HG03469 (cell line): ENCODE data around the gene ATP9A.
A peak's percentile ranks its signal among the peaks of the same experiment; 100 is the strongest.
"Not testable (repeated sequence)": the region's sequence is repeated elsewhere in the genome, so short reads cannot be mapped to it uniquely, and the experiment has no call there.

ENCODE experiments used
- ATAC-seq: cut with Tn5 transposase; IDR thresholded peaks from one replicate; pipeline ENCODE4 v1.9.1; 2021; ENCODE audit warnings: mild to moderate bottlenecking, moderate library complexity, moderate number of reproducible peaks; ENCODE audit not compliant: unreplicated experiment

ATP9A gene

GRCh38 chr20:51757226-51757625 is 11.0 kb downstream of the ATP9A start:
- ATAC-seq: no peak

DNA sequence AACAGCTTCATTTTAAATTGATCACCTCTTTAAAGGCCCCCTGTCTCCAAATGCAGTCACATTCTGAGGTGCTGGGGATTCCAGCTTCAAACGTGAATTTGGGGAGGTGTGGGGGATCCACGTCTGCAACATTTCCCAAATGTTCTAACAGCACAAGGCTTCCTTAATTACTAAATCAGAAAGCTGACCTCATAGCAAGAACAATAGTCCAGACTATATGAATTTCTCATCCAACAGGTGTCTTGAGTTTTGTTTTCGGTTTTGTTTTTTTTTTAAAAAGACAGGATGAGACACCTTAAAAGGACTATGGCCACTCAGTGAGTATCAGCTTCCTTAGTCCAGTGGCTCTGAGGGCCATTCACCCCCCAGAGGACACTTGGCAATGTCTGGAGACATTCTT is 11.5 kb downstream of the ATP9A start:
- ATAC-seq: no peak

- ATAC-seq: not testable (repeated sequence)
Observed at GRCh38 chr20:51753220-51753619, 15.0 kb downstream of the ATP9A start.

DNA sequence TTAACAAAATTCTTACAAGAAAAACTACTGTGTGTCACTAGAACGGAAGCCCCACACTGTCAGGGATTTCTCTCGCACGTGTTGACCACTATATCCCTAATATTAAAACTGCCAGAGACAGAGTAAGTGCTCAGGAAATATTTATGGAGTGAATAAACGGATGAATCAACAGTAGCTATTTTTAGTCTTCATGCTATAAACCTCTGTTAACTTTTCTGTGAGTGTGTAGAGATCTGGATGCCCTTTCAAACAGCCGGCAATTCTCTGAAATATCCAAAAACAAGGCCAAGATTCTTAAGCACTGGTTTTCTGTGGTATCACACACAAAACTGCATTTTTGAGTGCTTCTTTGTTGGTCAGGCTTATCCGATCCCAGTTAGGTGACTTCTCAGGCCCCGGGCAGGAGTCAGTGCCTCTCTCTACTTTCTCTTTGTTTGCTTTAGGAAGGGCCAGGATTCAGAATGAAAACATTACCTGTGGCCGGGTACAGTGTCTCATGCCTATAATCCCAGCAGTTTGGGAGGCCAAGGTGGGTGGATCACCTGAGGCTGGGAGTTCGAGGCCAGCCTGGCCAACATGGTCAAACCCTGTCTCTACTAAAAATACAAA is 15.7 kb downstream of the ATP9A start:
- ATAC-seq: no peak

GRCh38 chr20:51750770-51751388 is 17.3 kb downstream of the ATP9A start:
- ATAC-seq: no peak

- ATAC-seq: peak; percentile 58
Observed at GRCh38 chr20:51750037-51750769, 18.0 kb downstream of the ATP9A start.

DNA sequence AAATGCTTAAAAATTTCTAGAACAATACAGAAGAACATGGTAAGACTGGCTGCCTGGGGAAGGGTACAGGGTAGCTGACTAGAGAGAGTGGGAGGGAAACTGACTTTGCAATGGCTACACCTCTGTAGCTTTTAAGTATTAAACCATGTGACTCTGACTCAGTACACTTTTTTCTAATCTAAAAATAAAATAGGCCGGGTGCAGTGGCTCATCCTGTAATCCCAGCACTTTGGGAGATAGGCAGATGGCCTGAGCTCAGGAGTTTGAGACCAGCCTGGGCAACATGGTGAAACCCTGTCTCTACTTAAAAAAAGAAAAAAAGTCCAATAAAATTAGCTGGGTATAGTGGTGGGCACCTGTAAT is 18.5 kb downstream of the ATP9A start:
- ATAC-seq: no peak

- no peak for ATAC-seq
Observed at GRCh38 chr20:51747182-51747911, 20.8 kb downstream of the ATP9A start.

- no peak for ATAC-seq
Observed at GRCh38 chr20:51745804-51746203, 22.4 kb downstream of the ATP9A start.

GRCh38 chr20:51740838-51741237 is 27.4 kb downstream of the ATP9A start:
- ATAC-seq: no peak

GRCh38 chr20:51740308-51740707 is 27.9 kb downstream of the ATP9A start:
- ATAC-seq: not testable (repeated sequence)

DNA sequence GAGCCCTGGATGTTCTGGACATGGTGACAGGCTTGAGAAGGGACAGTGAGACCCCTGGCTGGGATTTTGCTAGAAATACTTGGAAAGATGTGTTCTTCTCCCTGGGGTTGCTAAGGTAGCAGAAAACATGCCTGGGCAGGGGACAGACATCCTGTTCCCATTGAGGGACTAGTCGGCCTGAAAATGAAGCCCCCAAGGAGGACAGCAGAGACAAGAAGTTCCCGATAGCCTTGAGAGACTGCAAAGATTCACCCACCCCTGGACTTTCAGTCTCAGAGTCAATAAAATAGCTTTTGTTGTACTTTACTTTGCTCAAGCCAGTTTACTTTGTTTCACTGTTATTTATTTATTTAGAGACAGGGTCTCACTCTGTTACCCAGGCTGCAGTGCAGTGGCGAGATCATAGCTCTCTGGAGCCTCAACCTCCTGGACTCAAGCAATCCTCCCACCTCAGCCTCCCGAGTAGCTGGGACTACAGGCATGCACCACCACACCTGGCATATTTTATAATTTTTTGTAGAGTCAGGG is 28.4 kb downstream of the ATP9A start:
- no peak for ATAC-seq

- ATAC-seq: no peak
Observed at GRCh38 chr20:51738877-51739447, 29.2 kb downstream of the ATP9A start.

GRCh38 chr20:51738261-51738660 is 29.9 kb downstream of the ATP9A start:
- not testable (repeated sequence) for ATAC-seq

DNA sequence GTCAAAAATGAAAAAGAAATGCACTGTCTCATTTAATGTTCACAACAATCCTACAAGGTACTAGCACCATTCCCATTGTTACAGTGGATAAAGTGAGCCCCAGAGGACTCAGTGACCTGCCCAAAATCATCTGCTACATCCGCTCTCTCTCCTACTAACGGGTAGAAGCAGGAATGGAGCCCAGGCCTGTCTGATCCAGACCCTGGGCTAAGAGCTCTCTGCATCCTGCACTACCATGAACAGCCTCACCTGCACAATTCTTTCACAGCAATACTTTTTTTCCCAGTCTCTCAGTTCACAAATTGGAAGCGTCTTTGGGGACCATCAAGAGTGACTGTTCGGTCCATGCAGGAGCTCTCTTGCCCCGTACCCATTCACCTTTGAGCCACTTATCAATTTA is 31.2 kb downstream of the ATP9A start:
- ATAC-seq: no peak

- no peak for ATAC-seq
Observed at GRCh38 chr20:51735728-51736600, 32.2 kb downstream of the ATP9A start.

DNA sequence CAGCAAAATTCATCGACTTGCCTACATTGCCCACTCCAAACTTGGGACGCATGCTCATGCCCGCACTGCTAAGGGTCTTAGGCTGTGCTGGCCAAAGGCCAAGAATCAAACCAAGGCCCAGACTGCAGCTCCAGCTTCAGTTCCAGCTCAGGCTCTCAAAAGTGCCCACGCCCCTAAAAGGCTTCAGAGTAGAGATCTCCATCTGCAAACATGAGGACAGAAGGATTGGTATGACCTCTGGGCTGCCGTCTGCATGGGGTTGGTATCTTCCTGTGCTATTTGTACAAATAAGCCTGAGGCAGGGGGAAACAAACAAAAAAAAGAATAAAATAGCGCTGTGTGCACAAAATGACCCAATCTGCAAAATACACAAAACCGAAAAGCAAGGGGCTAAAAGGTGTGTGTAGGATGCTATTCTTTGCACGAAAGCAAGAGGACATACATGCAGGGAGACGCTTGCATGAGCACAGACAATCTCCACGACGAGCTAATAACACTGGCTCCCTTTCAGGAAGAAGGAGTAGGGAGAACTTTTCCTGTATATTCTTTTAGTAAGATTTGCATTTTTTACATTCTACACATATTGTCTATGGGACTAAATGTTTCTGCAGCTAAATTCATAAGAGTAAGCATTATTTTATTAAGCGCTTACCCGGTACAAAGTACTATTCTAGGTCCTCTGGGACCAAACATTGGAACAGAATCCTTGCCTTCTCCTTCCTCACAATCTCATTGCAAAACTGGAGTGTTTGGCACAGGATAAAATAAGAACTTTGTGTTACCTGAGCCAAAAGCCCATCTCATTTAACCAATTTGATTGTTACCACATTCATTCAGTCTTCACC is 33.1 kb downstream of the ATP9A start:
- no peak for ATAC-seq

DNA sequence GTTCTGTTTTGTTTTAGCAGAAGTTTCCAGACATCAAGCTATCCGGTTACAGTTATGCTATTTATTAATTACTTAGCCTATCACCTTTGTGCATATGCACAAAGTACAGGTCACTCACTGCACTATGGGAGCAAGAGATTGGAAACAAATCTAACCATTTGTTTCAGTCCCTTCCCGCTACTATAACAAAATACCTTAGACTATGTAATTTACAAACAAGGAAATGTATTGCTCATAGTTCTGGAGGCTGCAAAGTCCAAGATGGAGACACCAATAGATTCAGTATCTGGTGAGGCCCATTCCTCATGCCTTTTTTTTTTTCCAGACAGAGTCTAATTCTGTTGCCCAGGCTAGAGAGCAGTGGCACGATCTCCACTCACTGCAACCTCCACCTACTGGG is 35.1 kb downstream of the ATP9A start:
- ATAC-seq: no peak

DNA sequence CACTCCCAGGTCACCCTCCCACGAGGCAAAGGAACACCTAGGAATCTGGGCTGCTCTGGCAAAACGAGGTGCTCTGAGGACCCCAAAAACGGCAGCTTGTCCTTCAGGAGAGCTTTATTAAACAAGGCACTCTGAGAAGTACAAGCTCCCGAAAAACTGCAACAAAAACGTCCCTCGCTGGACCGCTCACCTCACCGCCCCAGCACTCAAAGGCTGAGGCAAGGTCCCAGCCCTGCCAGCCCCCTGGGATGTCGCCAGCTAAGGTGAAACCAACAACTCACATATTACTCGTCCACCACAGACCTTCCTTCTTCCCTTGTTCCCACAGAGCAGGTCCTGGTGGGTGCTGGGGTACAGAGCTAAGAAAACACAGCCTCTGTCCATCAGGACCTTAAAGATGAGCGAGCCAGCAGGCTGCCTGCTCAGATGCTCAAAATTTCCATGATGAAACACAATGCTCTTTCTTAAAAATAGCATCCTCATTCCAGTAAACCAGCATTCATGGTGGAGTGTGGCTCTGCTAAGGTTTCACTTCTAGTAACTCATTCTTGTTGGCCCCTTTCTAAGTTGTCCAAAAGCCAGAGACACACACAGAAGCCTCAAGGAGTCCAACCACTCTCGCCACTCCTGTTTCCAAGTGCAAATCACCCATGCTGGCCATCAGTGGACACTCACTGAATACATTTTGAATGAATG is 35.9 kb downstream of the ATP9A start:
- no peak for ATAC-seq
